Measurements from ENCODE around the gene TBC1D24. TPM values are rescaled to one million over a fixed set of nuclear protein-coding genes. Genes with fewer than 3 reads are reported as not detected.

The TBC1D24 gene
- total RNA-seq, 1 experiment from 2014 or later = 24.6 TPM

DNA sequence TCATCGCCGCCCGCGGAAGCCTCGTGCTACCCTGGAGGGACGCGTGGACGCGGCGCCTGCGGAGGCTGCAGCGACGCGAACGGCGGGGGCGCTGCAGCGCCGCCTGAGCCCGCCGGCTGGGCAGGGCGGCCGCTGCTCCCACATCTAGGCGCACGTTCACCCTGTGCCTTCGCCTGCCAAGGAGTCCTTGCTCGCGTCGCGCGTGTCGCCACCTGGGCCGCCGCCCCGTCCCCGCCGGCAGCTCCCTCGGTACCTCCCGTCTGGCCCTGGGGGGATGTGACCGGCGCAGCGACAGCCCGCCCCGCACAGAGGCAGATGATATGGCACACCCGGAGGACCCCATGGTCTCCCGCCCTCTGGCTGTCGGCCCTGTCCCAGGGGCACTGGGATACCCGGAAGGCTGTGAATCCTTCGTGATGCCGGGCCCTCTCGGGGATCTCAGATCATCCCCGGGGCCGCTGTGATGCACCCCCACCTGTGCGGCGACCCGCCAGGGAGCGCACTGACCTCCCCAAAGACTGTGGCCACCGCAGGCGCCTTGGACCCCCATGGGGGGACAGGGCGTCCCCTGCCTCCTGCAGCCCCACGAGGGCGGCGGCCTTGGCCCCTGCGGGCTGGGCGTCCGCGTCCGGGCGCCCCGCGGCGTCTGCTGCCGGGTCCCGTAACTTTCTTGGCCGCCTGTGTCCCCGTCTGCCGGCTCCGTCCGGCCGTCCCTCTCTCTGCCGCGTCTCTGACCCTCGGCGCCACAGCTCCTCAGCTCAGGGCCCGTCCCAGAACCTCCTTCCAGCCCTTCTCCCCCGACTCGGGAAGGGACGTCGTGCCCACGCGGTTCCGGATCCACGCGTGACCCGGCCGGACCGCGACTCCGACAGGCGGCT is 689 bp upstream of the TBC1D24 start:
- CTCF ChIA-PET = interaction anchor here (1.0 to 1.2 kb wide), 2 partner anchors 14 to 279 kb away, joined by 3 to 4 read pairs; partner anchors contain the start of gene TEDC2
- peak overlapping the region; percentile 75 to 87 for H3K4me3 ChIP-seq (replicated peaks in 1 of 2; ENCODE audit: low read depth in 1 of 2, low read length in 2 of 2)
- ATAC-seq (peak; percentile 57), DNase-seq (ENCODE audit: low read depth, low spot score) (no peak)
- no peak overlapping the region for H2AFZ ChIP-seq (ENCODE audit: low read depth, low read length, poor library complexity, severe bottlenecking)
- no peaks in the 10 kb centered on the region for H3K9me2 ChIP-seq (ENCODE audit: insufficient read depth)
- peak overlapping the region; percentile 97 for H3K27ac ChIP-seq (ENCODE audit: low read depth, low read length)
- RAD21 ChIA-PET (ENCODE audit: low non-redundant PET in 1 of 2, low total read pairs in 2 of 2, uncharacterized antibody in 2 of 2, unreplicated experiment in 2 of 2) = interaction anchor here in 1 of 2 experiments (0.6 kb wide), 1 partner anchor 172 kb away, joined by 6 read pairs; no protein-coding TSS in a partner anchor
- H3K79me2 ChIP-seq (ENCODE audit: insufficient read depth, low read length) = peaks cover 33% of the 10 kb centered on the region; the same call in 1 of the 2 replicates
- peak overlapping the region; percentile 99 for H3K4me2 ChIP-seq (ENCODE audit: low read length)
- H3K4me1 ChIP-seq (ENCODE audit: control insufficient read depth in 1 of 2, insufficient read depth in 2 of 2, low read length in 2 of 2) = peaks cover 24 to 47% of the 10 kb centered on the region in 2 experiments
- no peaks in the 10 kb centered on the region for H3K36me3 ChIP-seq (ENCODE audit: control insufficient read depth in 1 of 2, insufficient read depth in 2 of 2, low read length in 2 of 2)
- peak overlapping the region; percentile 95 for H3K9ac ChIP-seq (ENCODE audit: low read length)
- TF ChIP-seq POLR2AphosphoS5 (IDR thresholded peaks at IDR 0.05; ENCODE audit: low read depth, low read length) (peak; percentile 75), POLR2A (IDR thresholded peaks at IDR 0.05; ENCODE audit: borderline replicate concordance, extremely low read depth, insufficient read depth, insufficient read length) (peak; percentile 67), FOSL1 (IDR thresholded peaks at IDR 0.05; ENCODE audit: low read depth) (no peak), ELF1 (IDR thresholded peaks at IDR 0.05; ENCODE audit: borderline replicate concordance, low read depth) (no peak)
- TF ChIP-seq, protein P1, sequence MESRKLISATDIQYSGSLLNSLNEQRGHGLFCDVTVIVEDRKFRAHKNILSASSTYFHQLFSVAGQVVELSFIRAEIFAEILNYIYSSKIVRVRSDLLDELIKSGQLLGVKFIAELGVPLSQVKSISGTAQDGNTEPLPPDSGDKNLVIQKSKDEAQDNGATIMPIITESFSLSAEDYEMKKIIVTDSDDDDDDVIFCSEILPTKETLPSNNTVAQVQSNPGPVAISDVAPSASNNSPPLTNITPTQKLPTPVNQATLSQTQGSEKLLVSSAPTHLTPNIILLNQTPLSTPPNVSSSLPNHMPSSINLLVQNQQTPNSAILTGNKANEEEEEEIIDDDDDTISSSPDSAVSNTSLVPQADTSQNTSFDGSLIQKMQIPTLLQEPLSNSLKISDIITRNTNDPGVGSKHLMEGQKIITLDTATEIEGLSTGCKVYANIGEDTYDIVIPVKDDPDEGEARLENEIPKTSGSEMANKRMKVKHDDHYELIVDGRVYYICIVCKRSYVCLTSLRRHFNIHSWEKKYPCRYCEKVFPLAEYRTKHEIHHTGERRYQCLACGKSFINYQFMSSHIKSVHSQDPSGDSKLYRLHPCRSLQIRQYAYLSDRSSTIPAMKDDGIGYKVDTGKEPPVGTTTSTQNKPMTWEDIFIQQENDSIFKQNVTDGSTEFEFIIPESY (IDR thresholded peaks at IDR 0.05; ENCODE audit: extremely low read depth, insufficient replicate concordance, low read length) = no peak
- POLR2A ChIA-PET = interaction anchor here (1.3 kb wide), 1 partner anchor 14 kb away, joined by 8 read pairs; the partner anchor contains the start of gene TEDC2
- BruUV-seq (replicated peaks) = no TSS peak
- no peaks in the 10 kb centered on the region for H4K20me1 ChIP-seq (ENCODE audit: insufficient read depth)
- H3K9me3 ChIP-seq (ENCODE audit: control insufficient read depth in 1 of 2, insufficient read depth in 1 of 2, low read depth in 1 of 2, low read length in 2 of 2) = no peaks in the 10 kb centered on the region
- H3K27me3 ChIP-seq (ENCODE audit: insufficient read depth, low read length) = no peaks in the 10 kb centered on the region
- intact Hi-C loops (cut with micrococcal nuclease) = no loop called here
